Mesothelial cell of epicardium (in vitro differentiated cells): ENCODE data around the gene MYRIP. TPM values are rescaled to one million over a fixed set of nuclear protein-coding genes. Genes with fewer than 3 reads are reported as not detected.

Experiments used
- DNase-seq, 2 experiments: peaks; one replicate each; pipeline ENCODE4 v3.0.0; 2021; ENCODE audit warnings: low spot score in 2 of 2; ENCODE audit not compliant: unreplicated experiment in 2 of 2
- H3K27ac Mint-ChIP-seq: 2 replicates; pipeline ENCODE4 v1.8.0; 2021; ENCODE audit warnings: mixed read lengths
- H3K27me3 Mint-ChIP-seq: 2 replicates; pipeline ENCODE4 v1.8.0; 2021; ENCODE audit warnings: low read depth, mixed read lengths
- H3K36me3 Mint-ChIP-seq: 2 replicates; pipeline ENCODE4 v1.8.0; 2021; ENCODE audit warnings: mixed read lengths
- H3K4me1 Mint-ChIP-seq: 2 replicates; pipeline ENCODE4 v1.8.0; 2021; ENCODE audit warnings: mixed read lengths
- H3K4me3 Mint-ChIP-seq: 2 replicates; pipeline ENCODE4 v1.8.0; 2021; ENCODE audit warnings: mild to moderate bottlenecking, moderate library complexity, mixed read lengths
- H3K9me3 Mint-ChIP-seq: 2 replicates; pipeline ENCODE4 v1.8.0; 2021; ENCODE audit warnings: mixed read lengths
- total RNA-seq: library from RNA; stranded (reverse); gene quantifications from 3 replicates; pipeline ENCODE4 v1.2.1, GENCODE V29; 2021
- TF ChIP-seq, protein P1 (sequence below): fragments of 200-600 bp; sonication (generic); IDR thresholded peaks from one replicate; pipeline ENCODE4 v1.5.0; 2021; ENCODE audit warnings: antibody characterized with exemption; ENCODE audit not compliant: unreplicated experiment

MYRIP gene
- total RNA-seq, 1 donor from 2014 or later = 0.63 TPM

GRCh38 chr3:40179016-40179415 lies 369.6 kb downstream of the MYRIP start:
- no peak overlapping the region for H3K4me3 Mint-ChIP-seq
- peaks cover 4% of the 10 kb centered on the region for H3K9me3 Mint-ChIP-seq
- H3K27ac Mint-ChIP-seq = no peak overlapping the region
- H3K4me1 Mint-ChIP-seq = no peaks in the 10 kb centered on the region
- no peaks in the 10 kb centered on the region for H3K36me3 Mint-ChIP-seq
- DNase-seq = peak; percentile 55 to 84
- TF ChIP-seq, protein P1, sequence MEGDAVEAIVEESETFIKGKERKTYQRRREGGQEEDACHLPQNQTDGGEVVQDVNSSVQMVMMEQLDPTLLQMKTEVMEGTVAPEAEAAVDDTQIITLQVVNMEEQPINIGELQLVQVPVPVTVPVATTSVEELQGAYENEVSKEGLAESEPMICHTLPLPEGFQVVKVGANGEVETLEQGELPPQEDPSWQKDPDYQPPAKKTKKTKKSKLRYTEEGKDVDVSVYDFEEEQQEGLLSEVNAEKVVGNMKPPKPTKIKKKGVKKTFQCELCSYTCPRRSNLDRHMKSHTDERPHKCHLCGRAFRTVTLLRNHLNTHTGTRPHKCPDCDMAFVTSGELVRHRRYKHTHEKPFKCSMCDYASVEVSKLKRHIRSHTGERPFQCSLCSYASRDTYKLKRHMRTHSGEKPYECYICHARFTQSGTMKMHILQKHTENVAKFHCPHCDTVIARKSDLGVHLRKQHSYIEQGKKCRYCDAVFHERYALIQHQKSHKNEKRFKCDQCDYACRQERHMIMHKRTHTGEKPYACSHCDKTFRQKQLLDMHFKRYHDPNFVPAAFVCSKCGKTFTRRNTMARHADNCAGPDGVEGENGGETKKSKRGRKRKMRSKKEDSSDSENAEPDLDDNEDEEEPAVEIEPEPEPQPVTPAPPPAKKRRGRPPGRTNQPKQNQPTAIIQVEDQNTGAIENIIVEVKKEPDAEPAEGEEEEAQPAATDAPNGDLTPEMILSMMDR = peak; percentile 72
- H3K27me3 Mint-ChIP-seq = peaks cover 4% of the 10 kb centered on the region

GRCh38 chr3:40181182-40181581 lies 371.8 kb downstream of the MYRIP start:
- Mint-ChIP-seq H3K27ac (no peak overlapping the region), H3K36me3 (no peaks in the 10 kb centered on the region), H3K4me3 (no peak overlapping the region), H3K4me1 (no peaks in the 10 kb centered on the region), H3K9me3 (no peaks in the 10 kb centered on the region), H3K27me3 (peaks cover 9% of the 10 kb centered on the region)
- DNase-seq = no peak
- TF ChIP-seq, protein P1 = peak; percentile 13

DNA sequence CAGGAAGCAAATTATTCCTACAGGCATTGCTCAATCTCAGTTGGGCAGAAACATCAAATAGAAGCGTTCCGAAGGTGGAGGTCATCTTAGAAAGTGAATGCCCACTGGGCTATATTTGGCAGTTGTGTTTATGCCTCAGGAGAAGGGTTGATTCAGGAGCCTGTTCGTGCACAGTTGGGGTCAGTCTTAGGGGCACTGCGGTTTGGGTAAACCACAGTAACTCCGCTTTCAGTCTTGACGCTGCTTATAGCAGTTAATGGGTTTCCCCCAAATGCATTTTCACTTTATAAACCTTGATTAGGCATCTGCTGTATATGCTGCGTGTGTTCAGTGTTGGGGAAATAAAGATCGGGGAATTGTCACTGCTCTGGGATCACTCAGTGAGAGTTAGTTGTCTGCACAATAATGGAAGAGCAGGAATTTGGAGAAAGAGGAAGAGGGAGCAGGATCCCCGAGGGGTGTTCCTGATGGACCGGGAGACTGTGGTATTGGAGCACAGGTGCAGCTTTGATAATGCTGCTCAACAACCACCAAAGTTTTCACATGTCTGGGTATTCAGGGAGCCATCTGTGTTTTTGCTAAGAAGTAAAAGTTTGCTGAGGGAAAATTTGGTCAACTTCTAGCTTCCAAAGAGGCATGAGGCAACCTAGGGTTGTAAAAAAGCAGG lies 375.8 kb downstream of the MYRIP start:
- peaks cover 9% of the 10 kb centered on the region for H3K27me3 Mint-ChIP-seq
- H3K4me3 Mint-ChIP-seq = no peak overlapping the region
- H3K27ac Mint-ChIP-seq = no peak overlapping the region
- H3K9me3 Mint-ChIP-seq = no peaks in the 10 kb centered on the region
- no peaks in the 10 kb centered on the region for H3K36me3 Mint-ChIP-seq
- DNase-seq = no peak
- TF ChIP-seq, protein P1 = no peak
- no peaks in the 10 kb centered on the region for H3K4me1 Mint-ChIP-seq

DNA sequence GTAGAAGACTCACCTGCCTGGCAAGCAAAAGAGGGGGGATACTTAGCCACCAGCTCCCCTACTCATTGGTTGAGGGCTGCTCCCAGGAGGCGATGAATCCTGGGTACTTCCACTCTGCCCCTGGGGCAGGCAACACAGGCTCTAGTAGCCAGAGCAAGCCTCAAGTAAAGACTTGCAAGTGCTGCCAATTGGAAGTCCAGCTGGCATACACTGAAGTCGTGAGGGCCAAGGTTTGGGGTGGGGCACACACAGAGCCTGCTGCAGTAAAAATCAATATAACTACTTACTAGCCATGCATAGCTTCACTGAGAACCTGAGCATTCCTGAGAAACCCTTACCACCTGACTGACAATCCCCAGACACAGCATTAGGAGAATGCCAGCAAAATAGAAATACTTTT lies 377.1 kb downstream of the MYRIP start:
- H3K4me1 Mint-ChIP-seq = no peaks in the 10 kb centered on the region
- no peaks in the 10 kb centered on the region for H3K9me3 Mint-ChIP-seq
- no peaks in the 10 kb centered on the region for H3K36me3 Mint-ChIP-seq
- DNase-seq = peak in 1 of 2 experiments; percentile 9
- H3K27ac Mint-ChIP-seq = no peak overlapping the region
- TF ChIP-seq, protein P1 = no peak
- H3K27me3 Mint-ChIP-seq = peaks cover 9% of the 10 kb centered on the region
- H3K4me3 Mint-ChIP-seq = no peak overlapping the region

- Mint-ChIP-seq H3K27ac (no peak overlapping the region), H3K4me3 (no peak overlapping the region), H3K36me3 (no peaks in the 10 kb centered on the region), H3K4me1 (no peaks in the 10 kb centered on the region), H3K27me3 (peaks cover 9% of the 10 kb centered on the region), H3K9me3 (no peaks in the 10 kb centered on the region)
- DNase-seq = no peak
- TF ChIP-seq, protein P1 = no peak
Measured at GRCh38 chr3:40187945-40188344, 378.5 kb downstream of the MYRIP start.

DNA sequence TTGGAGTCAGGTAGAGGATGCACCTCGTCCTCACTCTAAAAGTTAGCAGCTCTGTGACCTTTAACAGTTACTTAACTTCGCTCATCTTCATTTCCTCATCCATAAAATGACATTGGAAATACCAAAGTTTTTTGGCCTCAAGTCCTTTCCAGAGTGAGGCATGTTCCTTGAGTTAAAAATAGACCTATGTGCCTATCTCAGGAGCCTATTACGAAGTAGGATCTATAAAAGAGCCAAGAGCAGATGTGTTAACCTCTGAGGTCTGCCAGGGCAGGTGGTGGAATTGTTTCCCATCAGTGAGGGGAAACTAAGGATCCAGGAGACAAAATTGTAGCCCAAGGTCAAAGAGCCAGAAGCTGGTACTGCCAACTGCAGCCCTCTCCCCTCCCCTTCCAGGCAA lies 379.7 kb downstream of the MYRIP start:
- Mint-ChIP-seq H3K27me3 (peaks cover 9% of the 10 kb centered on the region), H3K36me3 (no peaks in the 10 kb centered on the region), H3K4me3 (no peak overlapping the region), H3K27ac (no peak overlapping the region), H3K9me3 (no peaks in the 10 kb centered on the region), H3K4me1 (no peaks in the 10 kb centered on the region)
- DNase-seq = no peak
- TF ChIP-seq, protein P1 = no peak
